Panc1 (cell line): ENCODE data around the gene LIPC. TPM values are rescaled to one million over a fixed set of nuclear protein-coding genes. Genes with fewer than 3 reads are reported as not detected.
"Not testable (repeated sequence)": the region's sequence is repeated elsewhere in the genome, so short reads cannot be mapped to it uniquely, and the experiment has no call there.

Experiments used
- ATAC-seq: fragments of 200-7000 bp; cut with Tn5 transposase; 2 replicates; pipeline ENCODE4 v1.9.1; 2020; ENCODE audit warnings: mild to moderate bottlenecking, moderate library complexity
- BruUV-seq: library from RNA; stranded (reverse); fragments of 400-500 nt; replicated peaks from 2 replicates; lab custom pipeline; 2021; lab: Mats Ljungman, UMichigan
- CTCF ChIA-PET: fragments of 300-600 bp; sonication (Branson Sonifier 250); formaldehyde crosslinking; loops from one replicate; lab custom pipeline; 2022; ENCODE audit warnings: antibody characterized with exemption; lab: Charles Lee
- POLR2A ChIA-PET: fragments of 300-600 bp; sonication (Branson Sonifier 250); formaldehyde crosslinking; loops from one replicate; lab custom pipeline; 2022; ENCODE audit warnings: antibody characterized with exemption; lab: Charles Lee
- DNase-seq: peaks from one replicate; pipeline ENCODE4 v3.0.0-alpha.2; 2010; ENCODE audit warnings: low read depth, low spot score
- H3K27ac ChIP-seq: 2 replicates; pipeline ENCODE4 v1.5.1; 2011; ENCODE audit warnings: mild to moderate bottlenecking, low read length, inconsistent platforms
- H3K27me3 ChIP-seq: fragments of 200-500 bp; sonication (Bioruptor generic); 2 replicates; pipeline ENCODE4 v1.6.0; 2014; ENCODE audit warnings: low read length, inconsistent platforms; ENCODE audit not compliant: control insufficient read depth, insufficient read depth
- H3K36me3 ChIP-seq: fragments of 200-500 bp; sonication (Bioruptor generic); 2 replicates; pipeline ENCODE4 v1.5.1; 2014; ENCODE audit warnings: inconsistent platforms, mild to moderate bottlenecking, low read length, moderate library complexity; ENCODE audit not compliant: control insufficient read depth, insufficient read depth
- H3K4me1 ChIP-seq: 2 replicates; pipeline ENCODE4 v1.5.1; 2011; ENCODE audit warnings: inconsistent platforms, mild to moderate bottlenecking, low read length, moderate library complexity; ENCODE audit not compliant: control insufficient read depth, insufficient read depth
- H3K4me3 ChIP-seq, 2 experiments: 2 replicates each; pipeline ENCODE4 v1.5.1; 2011 to 2012; ENCODE audit warnings: low read depth in 2 of 2, low read length in 2 of 2, mild to moderate bottlenecking in 2 of 2, inconsistent platforms in 1 of 2, moderate library complexity in 1 of 2
- H3K9me3 ChIP-seq: fragments of 200-500 bp; sonication (Bioruptor generic); 2 replicates; pipeline ENCODE4 v1.5.1; 2014; ENCODE audit warnings: low read depth, mild to moderate bottlenecking, inconsistent platforms, low read length, moderate library complexity; ENCODE audit not compliant: control insufficient read depth, insufficient read depth
- POLR2AphosphoS5 ChIP-seq: IDR thresholded peaks from 2 replicates; pipeline ENCODE4 v1.6.1; 2012; ENCODE audit warnings: mild to moderate bottlenecking, low read depth, low read length, moderate library complexity
- SIN3A ChIP-seq: IDR thresholded peaks from 2 replicates; pipeline ENCODE4 v1.6.1; 2012; ENCODE audit warnings: low read depth, mild to moderate bottlenecking, low read length, moderate library complexity, borderline replicate concordance; ENCODE audit not compliant: insufficient read depth
- TCF7L2 ChIP-seq: IDR thresholded peaks from 2 replicates; pipeline ENCODE4 v1.6.1; 2011; ENCODE audit warnings: mild to moderate bottlenecking, low read depth, low read length, inconsistent platforms
- in situ Hi-C: cut with HindIII; loops from 2 replicates; pipeline ENCODE4 v1.10.0; 2016; ENCODE audit warnings: low sequenced_read_pairs, low pct_unique_long_range_greater_than_20kb
- intact Hi-C: fragments of 100-400 bp; cut with micrococcal nuclease; formaldehyde crosslinking; loops from one replicate; pipeline ENCODE4 v1.10.0; 2022; ENCODE audit not compliant: unreplicated experiment
- total RNA-seq: library from RNA; stranded (reverse); gene quantifications from one replicate; pipeline ENCODE4 v1.2.1, GENCODE V29; 2021; ENCODE audit not compliant: unreplicated experiment
- TF ChIP-seq, protein P1 (sequence below): fragments of 450-650 bp; IDR thresholded peaks from 2 replicates; pipeline ENCODE4 v1.5.1; 2017; ENCODE audit warnings: mild to moderate bottlenecking
- TF ChIP-seq, protein P2 (sequence below), 2 experiments: IDR thresholded peaks; 2 replicates each; pipeline ENCODE4 v1.6.1; 2011 to 2012; ENCODE audit warnings: low read depth in 2 of 2, control low read depth in 1 of 2, low read length in 1 of 2, mild to moderate bottlenecking in 1 of 2, moderate library complexity in 1 of 2; ENCODE audit not compliant: insufficient read depth in 1 of 2

The LIPC gene
- total RNA-seq, 1 experiment from 2014 or later: not detected

DNA sequence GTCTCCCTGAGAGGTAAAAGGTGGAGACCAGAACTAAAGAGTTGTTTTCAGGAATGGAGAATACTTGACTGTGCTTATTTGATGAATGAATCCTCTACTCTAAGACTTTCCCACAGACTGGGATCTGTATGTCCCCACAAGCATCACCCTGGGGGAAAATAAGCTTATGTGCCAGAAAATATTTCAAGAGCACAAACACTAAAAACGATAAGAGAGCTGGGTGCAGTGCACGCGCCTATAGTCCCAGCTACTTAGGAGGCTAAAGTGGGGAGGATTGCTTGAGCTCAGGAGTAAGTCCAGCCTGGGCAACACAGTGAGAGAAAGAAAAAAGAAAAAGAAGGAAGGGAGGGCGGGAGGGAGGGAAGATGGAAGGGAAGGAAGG is 167.0 kb downstream of the LIPC start:
- Histone ChIP-seq H3K4me3 (no peak overlapping the region), H3K27ac (no peak overlapping the region), H3K36me3 (peaks cover 8% of the 10 kb centered on the region; the same call in 1 of the 2 replicates), H3K27me3 (no peaks in the 10 kb centered on the region), H3K9me3 (no peaks in the 10 kb centered on the region), H3K4me1 (no peaks in the 10 kb centered on the region)
- intact Hi-C loops (no loop called here), in situ Hi-C loops (no loop called here)
- ATAC-seq: no peak
- no peak for TF ChIP-seq TCF7L2
- TF ChIP-seq, protein P1, sequence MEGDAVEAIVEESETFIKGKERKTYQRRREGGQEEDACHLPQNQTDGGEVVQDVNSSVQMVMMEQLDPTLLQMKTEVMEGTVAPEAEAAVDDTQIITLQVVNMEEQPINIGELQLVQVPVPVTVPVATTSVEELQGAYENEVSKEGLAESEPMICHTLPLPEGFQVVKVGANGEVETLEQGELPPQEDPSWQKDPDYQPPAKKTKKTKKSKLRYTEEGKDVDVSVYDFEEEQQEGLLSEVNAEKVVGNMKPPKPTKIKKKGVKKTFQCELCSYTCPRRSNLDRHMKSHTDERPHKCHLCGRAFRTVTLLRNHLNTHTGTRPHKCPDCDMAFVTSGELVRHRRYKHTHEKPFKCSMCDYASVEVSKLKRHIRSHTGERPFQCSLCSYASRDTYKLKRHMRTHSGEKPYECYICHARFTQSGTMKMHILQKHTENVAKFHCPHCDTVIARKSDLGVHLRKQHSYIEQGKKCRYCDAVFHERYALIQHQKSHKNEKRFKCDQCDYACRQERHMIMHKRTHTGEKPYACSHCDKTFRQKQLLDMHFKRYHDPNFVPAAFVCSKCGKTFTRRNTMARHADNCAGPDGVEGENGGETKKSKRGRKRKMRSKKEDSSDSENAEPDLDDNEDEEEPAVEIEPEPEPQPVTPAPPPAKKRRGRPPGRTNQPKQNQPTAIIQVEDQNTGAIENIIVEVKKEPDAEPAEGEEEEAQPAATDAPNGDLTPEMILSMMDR: no peak
- no peak for TF ChIP-seq POLR2AphosphoS5
- TF ChIP-seq SIN3A: no peak
- TF ChIP-seq, protein P2, sequence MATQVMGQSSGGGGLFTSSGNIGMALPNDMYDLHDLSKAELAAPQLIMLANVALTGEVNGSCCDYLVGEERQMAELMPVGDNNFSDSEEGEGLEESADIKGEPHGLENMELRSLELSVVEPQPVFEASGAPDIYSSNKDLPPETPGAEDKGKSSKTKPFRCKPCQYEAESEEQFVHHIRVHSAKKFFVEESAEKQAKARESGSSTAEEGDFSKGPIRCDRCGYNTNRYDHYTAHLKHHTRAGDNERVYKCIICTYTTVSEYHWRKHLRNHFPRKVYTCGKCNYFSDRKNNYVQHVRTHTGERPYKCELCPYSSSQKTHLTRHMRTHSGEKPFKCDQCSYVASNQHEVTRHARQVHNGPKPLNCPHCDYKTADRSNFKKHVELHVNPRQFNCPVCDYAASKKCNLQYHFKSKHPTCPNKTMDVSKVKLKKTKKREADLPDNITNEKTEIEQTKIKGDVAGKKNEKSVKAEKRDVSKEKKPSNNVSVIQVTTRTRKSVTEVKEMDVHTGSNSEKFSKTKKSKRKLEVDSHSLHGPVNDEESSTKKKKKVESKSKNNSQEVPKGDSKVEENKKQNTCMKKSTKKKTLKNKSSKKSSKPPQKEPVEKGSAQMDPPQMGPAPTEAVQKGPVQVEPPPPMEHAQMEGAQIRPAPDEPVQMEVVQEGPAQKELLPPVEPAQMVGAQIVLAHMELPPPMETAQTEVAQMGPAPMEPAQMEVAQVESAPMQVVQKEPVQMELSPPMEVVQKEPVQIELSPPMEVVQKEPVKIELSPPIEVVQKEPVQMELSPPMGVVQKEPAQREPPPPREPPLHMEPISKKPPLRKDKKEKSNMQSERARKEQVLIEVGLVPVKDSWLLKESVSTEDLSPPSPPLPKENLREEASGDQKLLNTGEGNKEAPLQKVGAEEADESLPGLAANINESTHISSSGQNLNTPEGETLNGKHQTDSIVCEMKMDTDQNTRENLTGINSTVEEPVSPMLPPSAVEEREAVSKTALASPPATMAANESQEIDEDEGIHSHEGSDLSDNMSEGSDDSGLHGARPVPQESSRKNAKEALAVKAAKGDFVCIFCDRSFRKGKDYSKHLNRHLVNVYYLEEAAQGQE (IDR thresholded peaks at IDR 0.05; ENCODE audit: insufficient read depth in 1 of 2, low read depth in 2 of 2, low read length in 1 of 2): no peak
- ChIA-PET POLR2A (no interaction called here), CTCF (no interaction called here)
- BruUV-seq: no TSS peak
- DNase-seq: no peak

DNA sequence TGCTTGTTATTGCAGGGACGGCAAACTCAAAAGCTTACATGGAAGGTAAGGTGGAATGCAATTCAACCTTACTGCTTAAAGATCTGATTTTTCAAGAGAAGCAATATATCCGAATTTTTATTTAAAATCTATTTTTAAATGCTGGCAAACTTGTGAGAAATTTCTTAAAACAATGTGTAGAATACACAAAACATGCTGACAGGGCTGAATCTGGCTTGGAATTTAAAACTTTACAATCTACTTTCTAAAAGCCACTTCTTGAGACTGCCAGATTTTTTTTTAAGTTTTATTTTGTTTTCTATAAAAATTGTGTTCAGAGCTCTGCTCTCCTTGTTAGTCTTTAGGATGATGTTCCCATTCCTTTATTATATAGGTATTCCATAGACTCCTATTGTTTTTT is 171.0 kb downstream of the LIPC start:
- no peaks in the 10 kb centered on the region for H3K9me3 ChIP-seq
- DNase-seq (no peak), ATAC-seq (no peak)
- TF ChIP-seq, protein P2 (IDR thresholded peaks at IDR 0.05; ENCODE audit: insufficient read depth in 1 of 2, low read depth in 2 of 2, low read length in 1 of 2): no peak
- no peak for TF ChIP-seq TCF7L2
- TF ChIP-seq, protein P1: no peak
- no peak for TF ChIP-seq POLR2AphosphoS5
- TF ChIP-seq SIN3A: no peak
- CTCF ChIA-PET: no interaction called here
- H3K27me3 ChIP-seq: no peaks in the 10 kb centered on the region
- intact Hi-C loops (no loop called here), in situ Hi-C loops (no loop called here)
- no peak overlapping the region for H3K4me3 ChIP-seq
- BruUV-seq: no TSS peak
- no peak overlapping the region for H3K27ac ChIP-seq
- no peaks in the 10 kb centered on the region; the same call in 1 of the 2 replicates for H3K36me3 ChIP-seq
- no peaks in the 10 kb centered on the region for H3K4me1 ChIP-seq
- POLR2A ChIA-PET: no interaction called here

DNA sequence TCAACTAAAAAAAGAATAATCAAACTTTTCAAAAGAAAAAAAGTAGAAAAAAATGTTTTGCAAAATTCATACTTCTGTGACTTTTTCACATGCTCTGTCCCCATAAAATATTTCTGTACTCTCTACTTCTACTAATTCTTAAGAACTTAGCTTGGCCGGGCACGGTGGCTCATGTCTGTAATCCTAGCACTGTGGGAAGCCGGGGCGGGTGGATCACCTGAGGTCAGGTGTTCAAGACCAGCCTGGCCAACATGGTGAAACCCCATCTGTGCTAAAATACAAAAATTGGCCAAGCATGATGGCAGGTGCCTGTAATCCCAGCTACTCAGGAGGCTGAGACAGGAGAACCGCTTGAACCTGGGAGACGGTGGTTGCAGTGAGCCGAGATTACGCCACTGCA is 172.1 kb downstream of the LIPC start:
- in situ Hi-C loops, CTCF ChIA-PET, ATAC-seq, DNase-seq, BruUV-seq, H3K4me3 ChIP-seq, H3K27ac ChIP-seq, H3K9me3 ChIP-seq, H3K27me3 ChIP-seq, H3K4me1 ChIP-seq, H3K36me3 ChIP-seq, intact Hi-C loops: not testable (repeated sequence)
- POLR2A ChIA-PET: interaction anchor here (0.5 kb wide), 1 partner anchor 59 kb away, joined by 3 read pairs; no protein-coding TSS in a partner anchor
